CD4-positive, alpha-beta T cell treated with Interleukin-10 for 1 hour (primary cell): Measurements from ENCODE around the gene C12orf75.

Source experiments
- DNase-seq: peaks from one replicate; pipeline ENCODE4 v3.0.0-alpha.2; 2020

C12orf75 gene

GRCh38 chr12:105420659-105421240 lies 90.3 kb downstream of the C12orf75 start:
- DNase-seq, result peak; percentile 55
